Thyroid gland (tissue), 4 donors: ENCODE data around the gene E2F1. TPM values are rescaled to one million over a fixed set of nuclear protein-coding genes. Genes with fewer than 3 reads are reported as not detected.

Experiments
- DNase-seq, 2 donors: peaks; one replicate each; pipeline ENCODE4 v3.0.0-alpha.2; 2019
- H3K27ac ChIP-seq, 3 donors: fragments of 200-600 bp; sonication (generic); 1 replicate in 2 of 3; 2 replicates in 1 of 3; pipeline ENCODE4 v1.5.1; 2016 to 2019; ENCODE audit warnings: mild to moderate bottlenecking in 1 of 3, moderate library complexity in 1 of 3
- H3K27me3 ChIP-seq: fragments of 200-600 bp; sonication (generic); one replicate; pipeline ENCODE4 v1.5.1; 2019
- H3K36me3 ChIP-seq, 2 donors: fragments of 200-600 bp; sonication (generic); one replicate each; pipeline ENCODE4 v1.5.1; 2016 to 2019
- H3K4me1 ChIP-seq, 2 donors: fragments of 200-600 bp; sonication (generic); one replicate each; pipeline ENCODE4 v1.5.1; 2017 to 2019
- H3K4me3 ChIP-seq, 3 donors: fragments of 200-600 bp; sonication (generic); replicated peaks in 1 of 3; 1 replicate in 2 of 3; 2 replicates in 1 of 3; pipeline ENCODE4 v1.5.1; 2016; ENCODE audit warnings: mild to moderate bottlenecking in 1 of 3
- H3K9me3 ChIP-seq: fragments of 200-600 bp; sonication (generic); one replicate; pipeline ENCODE4 v1.5.1; 2017
- POLR2A ChIP-seq, 2 donors: fragments of 450-650 bp; IDR thresholded peaks; one replicate each; pipeline ENCODE4 v1.6.1; 2017; ENCODE audit warnings: antibody characterized with exemption in 2 of 2, mild to moderate bottlenecking in 2 of 2, moderate library complexity in 1 of 2
- WGBS, 2 donors: methylation state at CpG; one replicate each; pipeline ENCODE4 v1.1.5; 2017; 5-methylcytosine and 5-hydroxymethylcytosine counted together
- intact Hi-C: fragments of 100-400 bp; cut with DNase I; formaldehyde crosslinking; loops from one replicate; pipeline ENCODE4 v1.15.1; 2023
- total RNA-seq, 4 donors: library from RNA; depleted of rRNA; stranded (reverse); fragments of >200 nt; gene quantifications; one replicate each; pipeline ENCODE4 v1.2.3, GENCODE V29; 2016
- TF ChIP-seq, protein P1 (sequence below), 6 experiments: fragments of 200-600 bp in 3 of 6; fragments of 450-650 bp in 3 of 6; sonication (generic) in 3 of 6; IDR thresholded peaks; one replicate each; pipeline ENCODE4 v1.5.1; 2016 to 2019; ENCODE audit warnings: antibody characterized with exemption in 6 of 6, mild to moderate bottlenecking in 2 of 6, inconsistent platforms in 1 of 6, moderate library complexity in 1 of 6

E2F1 gene
- total RNA-seq, 4 donors from 2014 or later = 0.42 to 0.89 (median 0.67) TPM; not detected in 1

DNA sequence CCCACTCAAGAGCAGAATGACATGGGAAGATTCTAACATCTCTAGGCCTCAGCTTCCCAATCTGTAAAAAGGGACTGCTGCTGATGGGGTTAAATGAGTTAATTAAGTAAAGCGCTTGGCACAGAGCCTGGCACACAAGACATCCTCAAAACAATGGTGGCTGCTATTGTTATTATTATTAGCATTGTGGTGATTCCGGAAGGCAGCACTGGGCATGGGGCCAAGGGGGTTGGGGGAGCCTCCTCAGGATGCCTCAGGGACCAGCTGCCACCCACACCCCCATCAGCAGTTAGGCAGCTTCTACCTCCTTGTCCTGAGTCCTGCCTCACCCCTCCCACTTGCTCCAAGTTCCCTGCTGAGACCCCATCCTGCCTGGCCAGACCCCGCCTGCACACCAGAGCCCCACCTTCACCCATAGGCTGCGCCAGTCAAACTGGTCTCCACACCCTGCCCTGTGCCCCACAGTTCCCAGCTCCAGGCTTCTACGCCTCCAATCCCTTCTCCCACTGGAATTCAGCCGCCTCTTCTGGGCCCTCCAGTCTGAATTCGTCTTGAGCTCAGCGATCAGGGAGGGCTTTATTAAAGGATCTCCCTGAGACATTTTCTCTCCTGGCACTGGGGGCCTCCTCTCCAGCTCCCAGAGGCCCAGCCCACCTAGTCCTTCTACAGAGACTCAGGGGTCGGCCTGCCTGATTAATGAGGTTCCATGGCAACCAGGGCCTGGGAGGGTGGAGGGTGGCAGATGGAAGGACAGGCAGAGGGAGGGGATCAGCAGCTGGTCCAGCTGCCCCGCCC, 1.5 kb downstream of the E2F1 start:
- no peak overlapping the region for H3K4me3 ChIP-seq
- no peaks in the 10 kb centered on the region for H3K27me3 ChIP-seq
- no peaks in the 10 kb centered on the region for H3K36me3 ChIP-seq
- 48 to 55% methylated on average over 9 to 10 of the region's 10 CpGs for WGBS, 2 donors
- H3K4me1 ChIP-seq = peaks cover 5 to 27% of the 10 kb centered on the region in 2 donors
- intact Hi-C loops = no loop called here
- no peak for DNase-seq
- H3K9me3 ChIP-seq = no peaks in the 10 kb centered on the region
- no peak overlapping the region for H3K27ac ChIP-seq
- TF ChIP-seq, protein P1, sequence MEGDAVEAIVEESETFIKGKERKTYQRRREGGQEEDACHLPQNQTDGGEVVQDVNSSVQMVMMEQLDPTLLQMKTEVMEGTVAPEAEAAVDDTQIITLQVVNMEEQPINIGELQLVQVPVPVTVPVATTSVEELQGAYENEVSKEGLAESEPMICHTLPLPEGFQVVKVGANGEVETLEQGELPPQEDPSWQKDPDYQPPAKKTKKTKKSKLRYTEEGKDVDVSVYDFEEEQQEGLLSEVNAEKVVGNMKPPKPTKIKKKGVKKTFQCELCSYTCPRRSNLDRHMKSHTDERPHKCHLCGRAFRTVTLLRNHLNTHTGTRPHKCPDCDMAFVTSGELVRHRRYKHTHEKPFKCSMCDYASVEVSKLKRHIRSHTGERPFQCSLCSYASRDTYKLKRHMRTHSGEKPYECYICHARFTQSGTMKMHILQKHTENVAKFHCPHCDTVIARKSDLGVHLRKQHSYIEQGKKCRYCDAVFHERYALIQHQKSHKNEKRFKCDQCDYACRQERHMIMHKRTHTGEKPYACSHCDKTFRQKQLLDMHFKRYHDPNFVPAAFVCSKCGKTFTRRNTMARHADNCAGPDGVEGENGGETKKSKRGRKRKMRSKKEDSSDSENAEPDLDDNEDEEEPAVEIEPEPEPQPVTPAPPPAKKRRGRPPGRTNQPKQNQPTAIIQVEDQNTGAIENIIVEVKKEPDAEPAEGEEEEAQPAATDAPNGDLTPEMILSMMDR (IDR thresholded peaks at IDR 0.05) = no peak
- no peak for TF ChIP-seq POLR2A (IDR thresholded peaks at IDR 0.05)

DNA sequence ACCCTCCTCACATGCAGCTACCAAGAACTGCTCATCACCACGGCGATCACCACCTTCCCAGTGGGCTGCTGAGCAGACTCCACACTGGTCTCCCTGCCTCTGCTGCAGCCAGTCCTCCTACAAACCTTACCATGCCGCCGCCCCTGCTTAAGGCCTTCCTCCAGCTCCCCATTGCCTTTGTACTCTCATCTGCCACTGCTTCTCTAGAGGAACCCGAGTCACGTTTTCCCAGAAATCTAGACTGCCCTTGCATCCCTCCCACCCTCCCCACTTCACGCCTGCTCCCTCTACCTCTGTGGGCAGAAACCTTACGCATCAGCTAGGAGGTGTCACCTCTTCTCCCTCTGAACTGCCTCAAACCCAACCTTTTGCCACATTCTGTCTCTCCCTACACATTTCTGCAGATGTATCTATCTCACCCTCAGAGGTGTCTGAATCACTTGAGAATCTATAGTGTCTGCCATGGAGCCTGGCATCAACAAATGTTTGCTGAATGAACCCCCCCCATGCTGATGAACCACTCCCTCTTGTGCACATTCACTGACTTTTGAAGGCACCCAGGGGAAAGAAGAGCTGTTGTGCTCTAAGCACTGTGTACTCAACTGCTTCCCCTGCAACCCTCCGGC, 4.3 kb downstream of the E2F1 start:
- no peaks in the 10 kb centered on the region for H3K9me3 ChIP-seq
- H3K36me3 ChIP-seq = no peaks in the 10 kb centered on the region
- DNase-seq = no peak
- H3K4me1 ChIP-seq = peaks cover 0 to 11% of the 10 kb centered on the region in 2 donors
- TF ChIP-seq POLR2A (IDR thresholded peaks at IDR 0.05) = no peak
- TF ChIP-seq, protein P1 (IDR thresholded peaks at IDR 0.05) = no peak
- H3K4me3 ChIP-seq = no peak overlapping the region
- intact Hi-C loops = no loop called here
- no peaks in the 10 kb centered on the region for H3K27me3 ChIP-seq
- H3K27ac ChIP-seq = no peak overlapping the region
- WGBS, 2 donors = 76 to 86% methylated on average over 9 of the region's 9 CpGs

DNA sequence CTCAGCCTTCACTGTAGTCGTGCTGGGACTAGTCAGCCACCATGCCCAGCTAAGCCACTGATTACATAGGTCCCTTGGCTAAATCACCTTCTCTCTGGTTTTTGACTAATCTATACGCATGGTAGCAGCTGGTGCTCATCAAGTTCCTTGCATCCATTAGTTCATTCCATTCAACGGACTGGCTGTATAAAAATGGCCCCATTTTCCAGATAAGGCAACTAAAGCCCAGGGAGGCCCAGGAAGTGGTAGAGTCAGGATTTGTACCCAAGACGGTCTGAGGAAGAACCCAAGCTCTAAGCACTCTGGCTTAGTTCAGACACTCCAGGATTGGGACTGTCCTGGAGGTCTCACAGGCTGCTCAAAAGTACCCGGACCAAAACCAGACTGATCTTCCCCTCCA, 4.9 kb downstream of the E2F1 start:
- TF ChIP-seq, protein P1 (IDR thresholded peaks at IDR 0.05) = no peak
- TF ChIP-seq POLR2A (IDR thresholded peaks at IDR 0.05) = no peak
- Histone ChIP-seq H3K27ac (no peak overlapping the region), H3K27me3 (no peaks in the 10 kb centered on the region), H3K4me1 (peaks cover 0 to 8% of the 10 kb centered on the region in 2 donors), H3K9me3 (no peaks in the 10 kb centered on the region), H3K36me3 (no peaks in the 10 kb centered on the region), H3K4me3 (no peak overlapping the region)
- intact Hi-C loops = no loop called here
- 81 to 89% methylated on average over 5 of the region's 5 CpGs for WGBS, 2 donors
- no peak for DNase-seq

DNA sequence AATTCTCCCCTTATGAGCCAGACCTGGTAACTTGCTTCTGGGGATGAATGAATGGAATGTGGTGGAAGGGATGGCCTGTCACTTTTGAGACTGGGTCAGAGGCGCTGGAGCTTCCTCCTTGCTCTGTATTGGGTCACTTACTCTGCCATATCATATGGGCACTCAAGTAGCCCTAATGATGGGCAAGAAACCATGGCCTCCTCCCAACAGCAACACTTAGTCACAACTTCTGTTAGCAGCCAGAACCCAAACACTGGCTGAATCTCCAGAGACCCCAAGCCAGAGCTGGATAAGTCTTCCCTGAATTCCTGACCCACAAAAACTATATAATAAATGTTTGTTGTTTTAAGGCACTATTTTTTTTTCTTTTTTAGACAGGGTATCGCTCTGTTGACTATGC, 5.5 kb downstream of the E2F1 start:
- DNase-seq = no peak
- Histone ChIP-seq H3K27me3 (no peaks in the 10 kb centered on the region), H3K4me3 (no peak overlapping the region), H3K9me3 (no peaks in the 10 kb centered on the region), H3K36me3 (no peaks in the 10 kb centered on the region), H3K4me1 (peaks cover 0 to 7% of the 10 kb centered on the region in 2 donors), H3K27ac (no peak overlapping the region)
- WGBS, 2 donors = 92 to 93% methylated on average over 2 of the region's 2 CpGs
- TF ChIP-seq, protein P1 (IDR thresholded peaks at IDR 0.05) = no peak
- no peak for TF ChIP-seq POLR2A (IDR thresholded peaks at IDR 0.05)
- intact Hi-C loops = no loop called here
